WTC11 (cell line): Measurements from ENCODE around the gene AMHR2. TPM values are rescaled to one million over a fixed set of nuclear protein-coding genes. Genes with fewer than 3 reads are reported as not detected.

Source experiments
- ATAC-seq: fragments of 200-7000 bp; cut with Tn5 transposase; 2 replicates; pipeline ENCODE4 v1.10.0; 2021; ENCODE audit warnings: mild to moderate bottlenecking, moderate library complexity
- CTCF ChIA-PET: fragments of 300-600 bp; sonication (Branson Sonifier 250); formaldehyde crosslinking; loops from one replicate; lab custom pipeline; 2021; ENCODE audit warnings: antibody characterized with exemption; lab: Charles Lee
- POLR2A ChIA-PET: fragments of 350-600 bp; sonication (Branson Sonifier 250); formaldehyde crosslinking; loops from one replicate; lab custom pipeline; 2021; ENCODE audit warnings: antibody characterized with exemption; lab: Charles Lee
- DNase-seq: peaks from one replicate; pipeline ENCODE4 v3.0.0; 2021; ENCODE audit warnings: low spot score
- H3K27ac Mint-ChIP-seq: 2 replicates; pipeline ENCODE4 v1.8.0; 2021; ENCODE audit warnings: mixed read lengths
- H3K27me3 Mint-ChIP-seq: 2 replicates; pipeline ENCODE4 v1.8.0; 2021; ENCODE audit warnings: low read depth, mild to moderate bottlenecking, moderate library complexity, mixed read lengths
- H3K36me3 Mint-ChIP-seq: 2 replicates; pipeline ENCODE4 v1.8.0; 2021; ENCODE audit warnings: mixed read lengths
- H3K4me1 Mint-ChIP-seq: 2 replicates; pipeline ENCODE4 v1.8.0; 2022; ENCODE audit warnings: mixed read lengths
- H3K4me3 Mint-ChIP-seq: 2 replicates; pipeline ENCODE4 v1.8.0; 2021; ENCODE audit warnings: mild to moderate bottlenecking, moderate library complexity, mixed read lengths
- H3K9me3 Mint-ChIP-seq: 2 replicates; pipeline ENCODE4 v1.8.0; 2021; ENCODE audit warnings: mixed read lengths
- CTCF ChIP-seq: fragments of 200-600 bp; IDR thresholded peaks from 2 replicates; pipeline ENCODE4 v1.8.0; 2022; ENCODE audit warnings: antibody characterized with exemption
- E2F4 ChIP-seq: sonication (generic); formaldehyde crosslinking; IDR thresholded peaks from 2 replicates; pipeline ENCODE4 v1.8.1; 2022; ENCODE audit warnings: low read depth, mild to moderate bottlenecking, moderate library complexity, missing genetic modification reagents, borderline replicate concordance
- E2F5 ChIP-seq: sonication (generic); formaldehyde crosslinking; IDR thresholded peaks from 2 replicates; pipeline ENCODE4 v1.8.1; 2022; ENCODE audit warnings: mild to moderate bottlenecking, moderate library complexity, missing genetic modification reagents
- EMX1 ChIP-seq: fragments of 250-450 bp; sonication (Bioruptor Pico); IDR thresholded peaks from 2 replicates; pipeline ENCODE4 v1.8.0; 2021; ENCODE audit warnings: mild to moderate bottlenecking
- ERG ChIP-seq: fragments of 250-450 bp; sonication (Bioruptor Pico); IDR thresholded peaks from 2 replicates; pipeline ENCODE4 v1.8.0; 2021; ENCODE audit warnings: mild to moderate bottlenecking
- FOXP1 ChIP-seq: sonication (generic); formaldehyde crosslinking; IDR thresholded peaks from 2 replicates; pipeline ENCODE4 v1.8.0; 2022; ENCODE audit warnings: missing genetic modification reagents, mild to moderate bottlenecking, moderate library complexity, borderline replicate concordance
- FOXP4 ChIP-seq: sonication (generic); formaldehyde crosslinking; IDR thresholded peaks from 2 replicates; pipeline ENCODE4 v1.8.0; 2022; ENCODE audit warnings: mild to moderate bottlenecking, missing genetic modification reagents
- KAT7 ChIP-seq: sonication (generic); formaldehyde crosslinking; IDR thresholded peaks from 2 replicates; pipeline ENCODE4 v1.8.1; 2023; ENCODE audit warnings: missing genetic modification reagents, mild to moderate bottlenecking, borderline replicate concordance
- MYBL2 ChIP-seq: sonication (generic); formaldehyde crosslinking; IDR thresholded peaks from 2 replicates; pipeline ENCODE4 v1.8.1; 2023; ENCODE audit warnings: mild to moderate bottlenecking, moderate library complexity, missing genetic modification reagents
- RORB ChIP-seq: fragments of 250-450 bp; sonication (Bioruptor Pico); IDR thresholded peaks from 2 replicates; pipeline ENCODE4 v1.9.0; 2021; ENCODE audit warnings: mild to moderate bottlenecking
- SP1 ChIP-seq: sonication (generic); formaldehyde crosslinking; conservative IDR thresholded peaks from 2 replicates; pipeline ENCODE4 v1.8.1; 2022; ENCODE audit warnings: missing genetic modification reagents
- STAT6 ChIP-seq: sonication (generic); formaldehyde crosslinking; conservative IDR thresholded peaks from 2 replicates; pipeline ENCODE4 v1.8.1; 2023; ENCODE audit warnings: mild to moderate bottlenecking, low read depth, missing genetic modification reagents, moderate library complexity
- ZNF232 ChIP-seq: sonication (generic); formaldehyde crosslinking; IDR thresholded peaks from 2 replicates; pipeline ENCODE4 v1.8.0; 2022; ENCODE audit warnings: mild to moderate bottlenecking, missing genetic modification reagents
- total RNA-seq: library from RNA; stranded (reverse); gene quantifications from 3 replicates; pipeline ENCODE4 v1.2.3, GENCODE V29; 2021

AMHR2 gene
- total RNA-seq, 1 experiment from 2014 or later = not detected

- POLR2A ChIA-PET = interaction anchor here (0.8 to 1.7 kb wide), 8 partner anchors 24 to 119 kb away, joined by 4 to 11 read pairs (median 6); partner anchors contain the start of genes AAAS, MAP3K12, PFDN5 and PRR13
- peak; percentile 42; the same call in 1 of the 2 replicates for TF ChIP-seq SP1
- 0 out of 2 replicates have a peak, but pooled peaks have one; percentile 9 for TF ChIP-seq FOXP4 (CRISPR knock-in tag)
- no peak for TF ChIP-seq ZNF232
- TF ChIP-seq FOXP1 (CRISPR knock-in tag) = 0 out of 2 replicates have a peak, but pooled peaks have one; percentile 38
- TF ChIP-seq, all 79 proteins: peak for 3
- DNase-seq (peak; percentile 99), ATAC-seq (peak; percentile 10)
- CTCF ChIA-PET = interaction anchor here (0.7 to 8.7 kb wide), 20 partner anchors 8 to 282 kb away, joined by 3 to 103 read pairs (median 6); partner anchors contain the start of genes AAAS, ESPL1, IGFBP6 and MYG1
- Mint-ChIP-seq H3K27me3 (peaks cover 3% of the 10 kb centered on the region; the same call in 1 of the 2 replicates), H3K4me1 (peaks cover 27% of the 10 kb centered on the region), H3K27ac (peak within 1 kb of the TSS; percentile 99), H3K36me3 (peaks cover 33% of the 10 kb centered on the region), H3K4me3 (peak within 1 kb of the TSS; percentile 94), H3K9me3 (no peaks in the 10 kb centered on the region)
These were observed 43.4 kb upstream of the AMHR2 start, which contains the start of gene SP1 for GRCh38 chr12:53380104-53380793. Gene SP1 (plus strand): TSS chr12:53380176. CDS start chr12:53380292, 116 bp downstream.

- Mint-ChIP-seq H3K4me1 (peaks cover 29% of the 10 kb centered on the region), H3K4me3 (peak overlapping the region; percentile 94), H3K27ac (peak overlapping the region; percentile 99), H3K27me3 (peaks cover 3% of the 10 kb centered on the region; the same call in 1 of the 2 replicates), H3K9me3 (no peaks in the 10 kb centered on the region), H3K36me3 (peaks cover 37% of the 10 kb centered on the region)
- ATAC-seq (no peak), DNase-seq (peak; percentile 45)
- TF ChIP-seq STAT6 = no peak
- no peak for TF ChIP-seq RORB (CRISPR knock-in tag)
- no peak for TF ChIP-seq EMX1 (CRISPR knock-in tag)
- ChIA-PET POLR2A (interaction anchor here (0.7 to 1.1 kb wide), 8 partner anchors 20 to 1146 kb away, joined by 3 to 10 read pairs (median 6); partner anchors contain the start of gene AAAS), CTCF (interaction anchor here (0.5 to 8.7 kb wide), 23 partner anchors 13 to 302 kb away, joined by 3 to 103 read pairs (median 4); partner anchors contain the start of genes AAAS, MAP3K12, SPRYD3 and TARBP2)
These were observed 42.6 kb upstream of the AMHR2 start for GRCh38 chr12:53380794-53381730.

- peak overlapping the region; percentile 94 for H3K4me3 Mint-ChIP-seq
- ChIA-PET POLR2A (interaction anchor here (0.7 to 1.5 kb wide), 4 partner anchors 8 to 252 kb away, joined by 3 to 6 read pairs (median 5); partner anchors contain the start of gene AAAS), CTCF (interaction anchor here (0.5 to 8.7 kb wide), 23 partner anchors 13 to 303 kb away, joined by 3 to 103 read pairs (median 4); partner anchors contain the start of genes AAAS, MAP3K12, SPRYD3 and TARBP2)
- DNase-seq = peak; percentile 60
- peaks cover 3% of the 10 kb centered on the region; the same call in 1 of the 2 replicates for H3K27me3 Mint-ChIP-seq
- no peaks in the 10 kb centered on the region for H3K9me3 Mint-ChIP-seq
- TF ChIP-seq ERG (CRISPR knock-in tag) (no peak), E2F4 (no peak), FOXP1 (CRISPR knock-in tag) (0 out of 2 replicates have a peak, but pooled peaks have one; percentile 22), CTCF (0 out of 2 replicates have a peak, but pooled peaks have one; percentile 15), E2F5 (CRISPR knock-in tag) (no peak), KAT7 (CRISPR knock-in tag) (no peak), MYBL2 (no peak)
- H3K27ac Mint-ChIP-seq = peak overlapping the region; percentile 99
- H3K4me1 Mint-ChIP-seq = peaks cover 30% of the 10 kb centered on the region
- peaks cover 39% of the 10 kb centered on the region for H3K36me3 Mint-ChIP-seq
- ATAC-seq = no peak
These were observed 41.7 kb upstream of the AMHR2 start for GRCh38 chr12:53381731-53382630.
